Measurements from ENCODE around the gene ZNF524. TPM values are rescaled to one million over a fixed set of nuclear protein-coding genes. Genes with fewer than 3 reads are reported as not detected.
A peak's percentile ranks its signal among the peaks of the same experiment; 100 is the strongest.
"Not testable (repeated sequence)": the region's sequence is repeated elsewhere in the genome, so short reads cannot be mapped to it uniquely, and the experiment has no call there.

Gene ZNF524
- total and polyA plus RNA-seq, 2 experiments from 2014 or later, result 17.3 to 29.1 TPM

- H3K9me3 ChIP-seq (ENCODE audit: low read depth), result no peaks in the 10 kb centered on the region
- no peak overlapping the region for H3K4me3 ChIP-seq
- no peaks in the 10 kb centered on the region for H3K27me3 ChIP-seq
- no peaks in the 10 kb centered on the region for H3K36me3 ChIP-seq
- TF ChIP-seq CTCF (IDR thresholded peaks at IDR 0.05; ENCODE audit: low read depth, low read length), result no peak
- no peak overlapping the region for H3K27ac ChIP-seq
- DNase-seq (ENCODE audit: low read depth in 1 of 2, low spot score in 1 of 2), result no peak
- peaks cover 6% of the 10 kb centered on the region for H3K4me1 ChIP-seq (ENCODE audit: low read depth)
Measured at GRCh38 chr19:55567708-55568328, 32.3 kb upstream of the ZNF524 start.

GRCh38 chr19:55569477-55569876 is 30.6 kb upstream of the ZNF524 start:
- H3K4me3 ChIP-seq; H3K36me3 ChIP-seq; H3K9me3 ChIP-seq (ENCODE audit: low read depth); H3K27ac ChIP-seq; DNase-seq (ENCODE audit: low read depth in 1 of 2, low spot score in 1 of 2); H3K4me1 ChIP-seq (ENCODE audit: low read depth); H3K27me3 ChIP-seq: not testable (repeated sequence)

GRCh38 chr19:55573929-55574328 is 26.2 kb upstream of the ZNF524 start:
- not testable (repeated sequence) for H3K36me3 ChIP-seq; H3K4me3 ChIP-seq; H3K27ac ChIP-seq; H3K27me3 ChIP-seq; DNase-seq (ENCODE audit: low read depth in 1 of 2, low spot score in 1 of 2); H3K9me3 ChIP-seq (ENCODE audit: low read depth); H3K4me1 ChIP-seq (ENCODE audit: low read depth)

GRCh38 chr19:55576746-55577145 is 23.3 kb upstream of the ZNF524 start:
- no peak overlapping the region for H3K27ac ChIP-seq
- H3K9me3 ChIP-seq (ENCODE audit: low read depth), result no peaks in the 10 kb centered on the region
- H3K27me3 ChIP-seq, result no peaks in the 10 kb centered on the region
- H3K4me1 ChIP-seq (ENCODE audit: low read depth), result no peaks in the 10 kb centered on the region
- no peak for TF ChIP-seq CTCF (IDR thresholded peaks at IDR 0.05; ENCODE audit: low read depth, low read length)
- H3K4me3 ChIP-seq, result no peak overlapping the region
- no peak for DNase-seq (ENCODE audit: low read depth in 1 of 2, low spot score in 1 of 2)
- peaks cover 8% of the 10 kb centered on the region for H3K36me3 ChIP-seq

- no peak overlapping the region for H3K4me3 ChIP-seq
- no peaks in the 10 kb centered on the region for H3K4me1 ChIP-seq (ENCODE audit: low read depth)
- no peak for TF ChIP-seq CTCF (IDR thresholded peaks at IDR 0.05; ENCODE audit: low read depth, low read length)
- no peak overlapping the region for H3K27ac ChIP-seq
- DNase-seq (ENCODE audit: low read depth in 1 of 2, low spot score in 1 of 2), result no peak
- H3K27me3 ChIP-seq, result no peaks in the 10 kb centered on the region
- no peaks in the 10 kb centered on the region for H3K9me3 ChIP-seq (ENCODE audit: low read depth)
- peaks cover 8% of the 10 kb centered on the region for H3K36me3 ChIP-seq
Measured at GRCh38 chr19:55578031-55578760, 21.9 kb upstream of the ZNF524 start.

GRCh38 chr19:55578761-55579747 is 21.0 kb upstream of the ZNF524 start:
- TF ChIP-seq CTCF (IDR thresholded peaks at IDR 0.05; ENCODE audit: low read depth, low read length), result no peak
- no peak overlapping the region for H3K27ac ChIP-seq
- no peak for DNase-seq (ENCODE audit: low read depth in 1 of 2, low spot score in 1 of 2)

More at GRCh38 chr19:55578761-55579747, 21.0 kb upstream of the ZNF524 start:
- Histone ChIP-seq H3K27me3 (no peaks in the 10 kb centered on the region), H3K4me3 (peak overlapping the region; percentile 72), H3K36me3 (peaks cover 8% of the 10 kb centered on the region), H3K4me1 (ENCODE audit: low read depth) (no peaks in the 10 kb centered on the region), H3K9me3 (ENCODE audit: low read depth) (no peaks in the 10 kb centered on the region)

Data from cardiac muscle cell (in vitro differentiated cells and primary cell).